ENCODE data around the gene KLF18.
"Not testable (repeated sequence)": the region's sequence is repeated elsewhere in the genome, so short reads cannot be mapped to it uniquely, and the experiment has no call there.

The KLF18 gene

DNA sequence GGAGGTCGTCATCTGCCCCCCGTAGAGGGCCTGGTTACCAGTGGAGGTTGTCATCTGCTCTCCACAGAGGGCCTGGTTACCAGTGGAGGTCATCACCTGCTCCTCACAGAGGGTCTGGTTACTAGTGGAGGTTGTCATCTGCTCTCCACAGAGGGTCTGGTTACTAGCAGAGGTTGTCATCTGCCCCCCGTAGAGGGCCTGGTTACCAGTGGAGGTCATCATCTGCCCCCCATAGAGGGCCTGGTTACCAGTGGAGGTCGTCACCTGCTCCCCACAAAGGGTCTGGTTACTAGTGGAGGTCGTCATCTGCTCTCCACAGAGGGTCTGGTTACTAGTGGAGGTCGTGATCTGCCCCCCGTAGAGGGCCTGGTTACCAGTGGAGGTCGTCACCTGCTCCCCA is 1.9 kb downstream of the KLF18 start:
- H3K9me3 Mint-ChIP-seq, result peaks cover 13% of the 10 kb centered on the region
- H3K36me3 Mint-ChIP-seq (ENCODE audit: low read depth); H3K4me1 Mint-ChIP-seq (ENCODE audit: low read depth); H3K27ac Mint-ChIP-seq; H3K27me3 Mint-ChIP-seq (ENCODE audit: low read depth); H3K4me3 Mint-ChIP-seq: not testable (repeated sequence)

DNA sequence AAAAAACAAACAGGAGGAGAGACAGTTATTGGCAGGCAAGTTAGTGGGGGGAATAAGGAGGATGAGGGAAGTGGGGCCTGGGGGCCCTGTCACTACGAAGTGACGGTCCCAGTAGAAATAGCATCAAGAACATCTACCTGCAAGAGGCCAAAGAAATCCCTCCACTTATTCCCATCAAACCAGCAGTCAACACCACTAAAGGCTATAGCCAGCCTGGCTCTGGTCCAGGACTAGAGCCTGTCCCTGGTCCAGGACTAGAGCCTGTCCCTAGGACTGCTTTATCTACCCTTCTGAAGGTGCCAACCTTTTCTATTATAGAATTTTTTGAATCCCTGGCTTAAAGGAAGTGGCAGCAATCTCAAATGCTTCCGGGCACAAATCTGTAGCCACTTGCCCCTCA is 3.2 kb downstream of the KLF18 start:
- no peak overlapping the region for H3K4me3 Mint-ChIP-seq
- H3K27me3 Mint-ChIP-seq (ENCODE audit: low read depth), result peaks cover 10% of the 10 kb centered on the region
- peaks cover 4% of the 10 kb centered on the region for H3K9me3 Mint-ChIP-seq
- no peaks in the 10 kb centered on the region for H3K36me3 Mint-ChIP-seq (ENCODE audit: low read depth)
- H3K4me1 Mint-ChIP-seq (ENCODE audit: low read depth), result no peaks in the 10 kb centered on the region
- H3K27ac Mint-ChIP-seq, result no peak overlapping the region

- H3K27me3 Mint-ChIP-seq (ENCODE audit: low read depth), result peaks cover 10% of the 10 kb centered on the region
- H3K4me1 Mint-ChIP-seq (ENCODE audit: low read depth), result no peaks in the 10 kb centered on the region
- no peak overlapping the region for H3K4me3 Mint-ChIP-seq
- H3K27ac Mint-ChIP-seq, result no peak overlapping the region
- H3K36me3 Mint-ChIP-seq (ENCODE audit: low read depth), result no peaks in the 10 kb centered on the region
- H3K9me3 Mint-ChIP-seq, result no peaks in the 10 kb centered on the region
These were observed 5.5 kb downstream of the KLF18 start for GRCh38 chr1:44135886-44136285.

GRCh38 chr1:44134071-44134920 is 7.1 kb downstream of the KLF18 start:
- Mint-ChIP-seq H3K9me3 (no peaks in the 10 kb centered on the region), H3K36me3 (ENCODE audit: low read depth) (no peaks in the 10 kb centered on the region), H3K4me3 (no peak overlapping the region), H3K4me1 (ENCODE audit: low read depth) (no peaks in the 10 kb centered on the region), H3K27ac (no peak overlapping the region), H3K27me3 (ENCODE audit: low read depth) (peaks cover 10% of the 10 kb centered on the region)

DNA sequence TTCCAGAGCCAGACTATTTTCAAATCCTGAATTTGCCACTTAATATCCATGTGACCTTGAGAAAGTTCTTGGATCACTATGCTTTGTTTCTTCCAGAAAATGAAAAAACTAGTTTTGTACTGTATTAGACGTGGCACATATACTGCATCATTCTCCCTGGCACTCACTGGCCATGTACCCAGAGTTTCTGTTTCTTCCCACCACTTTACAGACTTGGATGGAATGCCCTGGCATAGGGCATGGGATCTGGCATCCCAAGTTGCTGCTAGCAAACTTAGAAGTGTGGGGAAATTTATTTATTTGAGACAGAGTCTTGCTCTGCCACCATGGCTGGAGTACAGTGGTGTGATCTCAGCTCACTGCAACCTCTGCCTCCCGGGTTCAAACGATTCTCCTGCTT is 10.0 kb downstream of the KLF18 start:
- no peaks in the 10 kb centered on the region for H3K36me3 Mint-ChIP-seq (ENCODE audit: low read depth)
- H3K27ac Mint-ChIP-seq, result no peak overlapping the region
- H3K9me3 Mint-ChIP-seq, result no peaks in the 10 kb centered on the region
- H3K27me3 Mint-ChIP-seq (ENCODE audit: low read depth), result peaks cover 17% of the 10 kb centered on the region
- no peak overlapping the region for H3K4me3 Mint-ChIP-seq
- peaks cover 7% of the 10 kb centered on the region for H3K4me1 Mint-ChIP-seq (ENCODE audit: low read depth)

DNA sequence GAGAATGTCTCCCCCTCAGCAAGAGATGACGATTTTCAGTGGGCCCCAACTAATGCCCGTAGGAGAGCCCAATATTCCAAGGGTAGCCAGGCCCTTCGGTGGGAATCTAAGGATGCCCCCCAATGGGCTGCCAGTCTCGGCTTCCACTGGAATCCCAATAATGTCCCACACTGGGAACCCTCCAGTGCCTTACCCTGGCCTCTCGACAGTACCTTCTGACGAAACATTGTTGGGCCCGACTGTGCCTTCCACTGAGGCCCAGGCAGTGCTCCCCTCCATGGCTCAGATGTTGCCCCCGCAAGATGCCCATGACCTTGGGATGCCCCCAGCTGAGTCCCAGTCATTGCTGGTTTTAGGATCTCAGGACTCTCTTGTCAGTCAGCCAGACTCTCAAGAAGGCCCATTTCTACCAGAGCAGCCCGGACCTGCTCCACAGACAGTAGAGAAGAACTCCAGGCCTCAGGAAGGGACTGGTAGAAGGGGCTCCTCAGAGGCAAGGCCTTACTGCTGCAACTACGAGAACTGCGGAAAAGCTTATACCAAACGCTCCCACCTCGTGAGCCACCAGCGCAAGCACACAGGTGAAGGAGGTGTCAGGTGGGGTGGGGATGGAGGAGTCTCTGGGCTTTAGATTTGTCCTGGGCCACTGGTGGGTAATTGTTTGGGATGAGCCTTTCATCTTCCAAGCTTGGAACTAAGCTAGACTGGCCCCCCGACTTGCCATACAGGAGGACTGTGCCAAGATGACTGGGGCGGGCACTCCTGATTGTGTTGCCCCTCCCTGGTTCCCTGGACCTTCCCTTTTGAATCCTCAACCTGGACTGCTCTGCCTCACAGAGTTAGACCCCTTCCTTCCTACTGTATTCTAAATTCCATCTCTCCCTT is 11.6 kb downstream of the KLF18 start:
- no peaks in the 10 kb centered on the region for H3K9me3 Mint-ChIP-seq
- H3K27ac Mint-ChIP-seq, result no peak overlapping the region
- no peaks in the 10 kb centered on the region for H3K36me3 Mint-ChIP-seq (ENCODE audit: low read depth)
- peaks cover 19% of the 10 kb centered on the region for H3K27me3 Mint-ChIP-seq (ENCODE audit: low read depth)
- peaks cover 7% of the 10 kb centered on the region for H3K4me1 Mint-ChIP-seq (ENCODE audit: low read depth)
- no peak overlapping the region for H3K4me3 Mint-ChIP-seq

GRCh38 chr1:44120398-44120949 is 21.0 kb downstream of the KLF18 start:
- H3K4me1 Mint-ChIP-seq (ENCODE audit: low read depth), result peaks cover 4% of the 10 kb centered on the region
- no peaks in the 10 kb centered on the region for H3K9me3 Mint-ChIP-seq
- no peak overlapping the region for H3K4me3 Mint-ChIP-seq
- H3K36me3 Mint-ChIP-seq (ENCODE audit: low read depth), result no peaks in the 10 kb centered on the region
- H3K27me3 Mint-ChIP-seq (ENCODE audit: low read depth), result peaks cover 31% of the 10 kb centered on the region
- H3K27ac Mint-ChIP-seq, result no peak overlapping the region

DNA sequence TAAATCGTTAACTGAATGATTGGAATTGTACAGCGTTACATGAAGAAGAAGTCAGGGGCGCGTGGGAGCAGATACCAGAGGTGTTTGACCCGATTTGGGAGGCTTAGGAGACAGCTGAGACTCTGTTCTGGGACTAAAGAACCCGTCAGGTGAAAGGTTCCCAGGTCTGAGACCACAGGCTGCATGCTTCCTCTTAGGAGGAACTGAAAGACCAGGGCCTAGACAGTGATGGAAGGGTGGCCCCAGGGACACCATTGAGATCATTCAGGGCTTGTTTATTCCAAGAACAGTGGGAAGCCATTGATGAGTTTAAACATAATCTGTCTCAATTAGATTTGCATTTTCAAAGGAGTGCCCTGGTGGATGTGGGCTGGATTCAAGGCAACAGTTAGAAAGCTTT is 21.9 kb downstream of the KLF18 start:
- H3K9me3 Mint-ChIP-seq, result no peaks in the 10 kb centered on the region
- H3K4me1 Mint-ChIP-seq (ENCODE audit: low read depth), result peaks cover 4% of the 10 kb centered on the region
- H3K36me3 Mint-ChIP-seq (ENCODE audit: low read depth), result no peaks in the 10 kb centered on the region
- H3K27me3 Mint-ChIP-seq (ENCODE audit: low read depth), result peaks cover 31% of the 10 kb centered on the region
- H3K27ac Mint-ChIP-seq, result no peak overlapping the region
- H3K4me3 Mint-ChIP-seq, result no peak overlapping the region

- H3K9me3 Mint-ChIP-seq, result no peaks in the 10 kb centered on the region
- no peak within 1 kb of the TSS for H3K27ac Mint-ChIP-seq
- no peak within 1 kb of the TSS for H3K4me3 Mint-ChIP-seq
- H3K27me3 Mint-ChIP-seq (ENCODE audit: low read depth), result peaks cover 34% of the 10 kb centered on the region
- no peaks in the 10 kb centered on the region for H3K36me3 Mint-ChIP-seq (ENCODE audit: low read depth)
- H3K4me1 Mint-ChIP-seq (ENCODE audit: low read depth), result peaks cover 4% of the 10 kb centered on the region
These were observed 22.7 kb downstream of the KLF18 start, which contains the start of gene KLF17 for GRCh38 chr1:44118682-44119081. Gene KLF17, plus strand, starts transcription at chr1:44118821. Its CDS starts 87 bp downstream, at chr1:44118908.

DNA sequence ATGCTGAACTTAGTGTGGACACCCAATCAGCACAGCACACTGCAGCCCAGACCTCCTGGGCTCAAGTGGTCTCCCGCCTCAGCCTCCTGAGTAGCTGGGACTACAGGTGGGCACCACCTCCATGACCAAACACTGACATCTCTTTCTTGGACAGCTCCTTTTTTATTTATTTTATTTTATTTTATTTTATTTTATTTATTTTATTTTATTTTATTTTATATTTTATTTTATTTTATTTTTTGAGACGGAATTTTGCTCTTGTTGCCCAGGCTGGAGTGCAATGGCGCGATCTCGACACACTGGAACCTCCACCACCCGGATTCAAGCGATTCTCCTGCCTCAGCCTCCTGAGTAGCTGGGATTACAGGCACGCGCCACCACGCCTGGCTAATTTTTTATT is 24.2 kb downstream of the KLF18 start:
- H3K4me1 Mint-ChIP-seq (ENCODE audit: low read depth); H3K36me3 Mint-ChIP-seq (ENCODE audit: low read depth); H3K4me3 Mint-ChIP-seq; H3K27ac Mint-ChIP-seq; H3K9me3 Mint-ChIP-seq: not testable (repeated sequence)
- peaks cover 34% of the 10 kb centered on the region for H3K27me3 Mint-ChIP-seq (ENCODE audit: low read depth)

- H3K27me3 Mint-ChIP-seq (ENCODE audit: low read depth), result peaks cover 23% of the 10 kb centered on the region
- H3K9me3 Mint-ChIP-seq, result no peaks in the 10 kb centered on the region
- H3K36me3 Mint-ChIP-seq (ENCODE audit: low read depth), result no peaks in the 10 kb centered on the region
- no peak overlapping the region for H3K27ac Mint-ChIP-seq
- no peak overlapping the region for H3K4me3 Mint-ChIP-seq
- no peaks in the 10 kb centered on the region for H3K4me1 Mint-ChIP-seq (ENCODE audit: low read depth)
These were observed 27.3 kb downstream of the KLF18 start for GRCh38 chr1:44114098-44114497.

GRCh38 chr1:44113095-44113609 is 28.3 kb downstream of the KLF18 start:
- H3K4me3 Mint-ChIP-seq, result no peak overlapping the region
- H3K36me3 Mint-ChIP-seq (ENCODE audit: low read depth), result no peaks in the 10 kb centered on the region
- H3K27me3 Mint-ChIP-seq (ENCODE audit: low read depth), result peaks cover 27% of the 10 kb centered on the region
- H3K9me3 Mint-ChIP-seq, result no peaks in the 10 kb centered on the region
- no peaks in the 10 kb centered on the region for H3K4me1 Mint-ChIP-seq (ENCODE audit: low read depth)
- H3K27ac Mint-ChIP-seq, result no peak overlapping the region

- Mint-ChIP-seq H3K9me3 (no peaks in the 10 kb centered on the region), H3K4me1 (ENCODE audit: low read depth) (no peaks in the 10 kb centered on the region), H3K4me3 (no peak overlapping the region), H3K36me3 (ENCODE audit: low read depth) (no peaks in the 10 kb centered on the region), H3K27me3 (ENCODE audit: low read depth) (peaks cover 26% of the 10 kb centered on the region), H3K27ac (no peak overlapping the region)
These were observed 28.9 kb downstream of the KLF18 start for GRCh38 chr1:44112486-44112885.

- no peaks in the 10 kb centered on the region for H3K4me1 Mint-ChIP-seq (ENCODE audit: low read depth)
- H3K4me3 Mint-ChIP-seq, result no peak overlapping the region
- H3K9me3 Mint-ChIP-seq, result no peaks in the 10 kb centered on the region
- H3K27ac Mint-ChIP-seq, result no peak overlapping the region
- peaks cover 27% of the 10 kb centered on the region for H3K27me3 Mint-ChIP-seq (ENCODE audit: low read depth)
- H3K36me3 Mint-ChIP-seq (ENCODE audit: low read depth), result no peaks in the 10 kb centered on the region
These were observed 29.6 kb downstream of the KLF18 start for GRCh38 chr1:44111861-44112260.
